Stimulated activated CD8-positive, alpha-beta memory T cell treated with anti-CD3 and anti-CD28 coated beads, Interleukin-15, amount 100 ng/mL, for 1 hour (primary cell): ENCODE results near the gene NSMCE4A.
"Not testable (repeated sequence)": the region's sequence is repeated elsewhere in the genome, so short reads cannot be mapped to it uniquely, and the experiment has no call there.

Experiments used
- DNase-seq: peaks from one replicate; pipeline ENCODE4 v3.0.0-alpha.2; 2020; ENCODE audit warnings: low read depth

The NSMCE4A gene, protein sequence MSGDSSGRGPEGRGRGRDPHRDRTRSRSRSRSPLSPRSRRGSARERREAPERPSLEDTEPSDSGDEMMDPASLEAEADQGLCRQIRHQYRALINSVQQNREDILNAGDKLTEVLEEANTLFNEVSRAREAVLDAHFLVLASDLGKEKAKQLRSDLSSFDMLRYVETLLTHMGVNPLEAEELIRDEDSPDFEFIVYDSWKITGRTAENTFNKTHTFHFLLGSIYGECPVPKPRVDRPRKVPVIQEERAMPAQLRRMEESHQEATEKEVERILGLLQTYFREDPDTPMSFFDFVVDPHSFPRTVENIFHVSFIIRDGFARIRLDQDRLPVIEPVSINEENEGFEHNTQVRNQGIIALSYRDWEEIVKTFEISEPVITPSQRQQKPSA

DNA sequence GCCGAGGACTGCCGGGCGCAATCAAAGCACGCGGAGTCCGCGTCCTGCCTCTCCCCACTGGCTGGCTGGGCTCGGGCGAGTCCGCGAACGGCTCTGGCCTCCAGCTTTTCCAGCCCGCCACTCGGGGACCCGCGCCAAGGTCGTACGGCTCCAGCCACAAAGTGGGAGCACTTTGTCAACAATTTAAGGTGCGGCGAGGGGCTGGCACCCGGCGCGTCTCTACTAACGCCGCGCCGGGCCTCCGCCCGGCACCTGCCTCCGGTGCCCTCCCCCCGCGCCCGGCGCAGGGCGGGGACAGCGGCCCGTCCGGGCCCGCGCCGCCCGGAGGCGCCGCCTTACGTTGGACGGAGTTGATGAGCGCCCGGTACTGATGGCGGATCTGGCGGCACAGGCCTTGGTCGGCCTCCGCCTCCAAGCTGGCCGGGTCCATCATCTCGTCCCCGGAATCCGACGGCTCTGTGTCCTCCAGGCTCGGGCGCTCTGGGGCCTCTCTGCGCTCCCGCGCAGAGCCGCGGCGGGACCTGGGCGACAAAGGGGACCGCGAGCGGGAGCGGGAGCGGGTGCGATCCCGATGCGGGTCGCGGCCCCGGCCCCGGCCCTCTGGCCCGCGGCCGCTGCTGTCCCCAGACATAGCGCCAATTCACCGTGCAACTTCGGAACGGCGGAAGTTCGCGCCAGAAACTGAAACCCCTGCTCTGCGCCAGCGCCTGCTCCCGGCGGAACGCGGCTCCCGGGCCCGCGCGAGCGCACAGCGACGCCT is at the start of gene NSMCE4A:
Gene NSMCE4A, minus strand, starts transcription at position 683 of the 760 bp plus-strand sequence. Its CDS starts 52 bp downstream, at position 631.
- DNase-seq, result peak; percentile 39

DNA sequence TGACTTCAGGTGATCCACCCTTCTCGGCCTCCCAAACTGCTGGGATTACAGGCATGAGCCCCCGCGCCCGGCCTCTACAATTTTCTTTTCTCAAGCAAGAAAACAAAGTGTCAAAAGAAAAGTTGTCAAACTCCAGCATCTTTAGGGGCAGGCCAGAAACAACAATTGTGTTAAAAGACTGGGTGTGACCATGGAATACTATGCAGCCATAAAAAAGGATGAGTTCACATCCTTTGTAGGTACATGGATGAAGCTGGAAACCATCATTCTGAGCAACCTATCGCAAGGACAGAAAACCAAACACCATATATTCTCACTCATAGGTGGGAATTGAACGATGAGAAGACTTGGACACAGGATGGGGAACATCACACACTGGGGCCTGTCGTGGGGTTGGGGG is 48.2 kb upstream of the NSMCE4A start:
- DNase-seq, result not testable (repeated sequence)

DNA sequence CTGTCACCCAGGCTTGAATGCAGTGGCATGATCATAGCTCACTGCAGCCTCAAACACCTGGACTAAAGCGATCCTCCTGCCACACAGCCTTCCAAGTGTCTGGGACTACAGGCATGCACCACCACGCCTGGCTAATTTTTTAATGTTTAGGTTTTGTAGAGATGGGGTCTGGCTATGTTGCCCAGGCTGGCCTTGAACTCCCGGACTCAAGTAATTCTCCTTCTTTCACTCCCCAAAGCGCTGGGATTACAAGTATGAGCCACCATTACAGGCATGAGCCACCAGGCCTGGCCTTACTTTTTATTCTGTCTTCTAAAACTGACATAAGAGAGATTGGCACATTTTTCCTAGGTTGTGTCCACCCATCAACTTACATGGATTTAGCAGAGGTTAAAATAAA is 47.3 kb upstream of the NSMCE4A start:
- no peak for DNase-seq

DNA sequence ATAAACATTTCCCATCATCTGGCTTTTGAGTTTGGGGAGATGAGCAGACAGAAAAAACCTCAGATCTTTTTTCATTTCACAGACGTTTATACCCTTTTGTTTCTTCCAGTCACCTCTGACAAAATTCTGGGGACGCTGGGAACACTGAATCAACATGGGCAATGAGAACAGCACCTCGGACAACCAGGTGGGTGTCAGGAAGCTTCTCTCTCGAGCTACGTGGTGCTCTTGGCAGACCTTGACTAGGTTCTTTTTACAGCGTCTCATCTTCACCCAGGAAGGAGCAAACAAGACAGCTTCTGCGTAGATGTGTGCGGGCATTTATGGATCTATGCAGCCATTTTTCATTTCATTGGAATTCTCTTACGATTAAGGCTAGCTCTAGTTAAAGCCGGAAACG is 46.8 kb upstream of the NSMCE4A start:
- DNase-seq, result no peak

DNA sequence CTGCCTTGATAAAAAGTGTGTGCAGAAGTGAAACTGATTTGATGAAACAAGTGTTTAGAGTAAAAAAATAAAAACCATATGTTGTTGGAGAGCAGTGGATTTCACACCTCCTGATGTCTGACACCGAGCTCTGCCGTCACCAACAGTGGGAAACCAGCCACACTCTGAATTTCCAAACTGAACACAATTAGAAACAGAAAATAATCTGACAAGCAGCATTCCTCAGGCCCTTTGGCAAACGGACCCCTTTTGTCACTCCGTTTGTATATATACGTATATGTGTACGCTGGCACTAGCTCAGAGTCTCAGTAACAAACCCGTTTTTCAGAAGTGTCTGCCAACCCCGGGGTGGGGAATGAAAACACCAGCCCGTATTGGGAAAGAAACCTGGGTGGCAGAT is 46.4 kb upstream of the NSMCE4A start:
- no peak for DNase-seq

DNA sequence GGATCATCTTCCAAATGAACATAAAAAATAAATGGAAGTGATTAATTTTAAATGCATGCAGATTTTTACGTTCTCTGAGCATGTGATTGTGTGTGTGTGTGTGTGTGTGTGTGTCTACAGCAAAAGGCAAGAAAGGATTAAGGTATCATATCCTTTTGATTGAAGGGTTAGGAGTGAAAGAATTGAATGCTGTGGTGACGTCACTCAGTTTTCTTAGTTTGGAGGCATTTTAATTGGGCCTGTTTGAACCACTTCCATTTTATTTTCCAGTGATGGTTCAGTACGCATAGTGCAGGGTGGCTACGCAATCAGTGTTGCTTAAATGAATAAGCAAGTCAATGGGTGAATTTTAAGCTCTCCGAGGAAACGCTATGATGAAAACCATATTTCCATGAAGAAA is 45.2 kb upstream of the NSMCE4A start:
- DNase-seq, result no peak

DNA sequence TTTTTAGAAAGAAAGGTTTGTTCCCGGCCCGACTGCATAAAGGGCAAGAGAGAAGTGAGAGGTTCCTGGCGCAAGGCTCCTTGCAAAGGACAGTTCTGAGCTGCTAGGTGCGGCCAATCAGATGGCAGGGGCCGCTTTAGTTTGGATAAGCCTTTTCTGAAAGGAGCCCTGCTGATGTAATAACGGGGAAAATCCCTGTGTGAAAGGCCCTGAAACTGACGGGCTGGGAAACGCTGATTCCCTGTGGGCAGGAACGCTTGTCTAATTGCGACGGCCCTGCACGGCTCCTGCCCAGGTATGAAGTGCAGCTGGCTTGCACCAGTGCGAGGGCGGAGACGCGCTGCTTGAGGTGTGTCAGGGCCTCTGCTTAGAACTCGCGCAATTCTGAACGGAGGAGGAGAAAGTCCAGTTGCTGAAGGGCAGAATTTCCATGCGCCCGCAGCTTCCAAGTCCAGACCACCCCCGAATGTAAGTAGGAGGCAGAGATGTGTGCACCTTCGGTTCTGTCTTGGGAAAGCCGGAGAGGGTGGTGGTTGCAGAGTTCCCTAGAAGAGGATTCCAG is 44.5 kb upstream of the NSMCE4A start:
- no peak for DNase-seq

DNA sequence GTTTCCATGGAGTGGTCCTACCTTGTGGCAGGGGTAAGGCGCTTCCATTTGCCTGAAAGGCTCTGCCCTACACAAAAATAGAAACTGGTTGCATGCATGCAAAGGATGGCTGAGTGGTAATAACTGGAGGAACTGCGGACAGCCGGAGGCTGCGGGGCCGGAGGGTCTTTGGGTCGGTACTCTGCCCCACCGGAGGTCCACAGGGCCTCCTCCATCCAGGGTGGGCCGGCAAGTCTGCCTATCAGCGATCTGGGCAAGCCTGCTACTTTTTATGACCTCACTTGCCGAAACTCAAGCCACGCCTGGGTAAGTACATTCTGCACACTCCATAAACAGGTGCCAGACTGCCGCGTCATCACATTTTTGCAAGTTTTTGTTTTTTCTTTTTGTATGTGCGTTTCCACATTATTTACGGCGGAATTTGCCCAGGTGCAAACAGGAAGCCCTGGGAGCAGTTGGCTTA is 44.0 kb upstream of the NSMCE4A start:
- DNase-seq, result no peak

DNA sequence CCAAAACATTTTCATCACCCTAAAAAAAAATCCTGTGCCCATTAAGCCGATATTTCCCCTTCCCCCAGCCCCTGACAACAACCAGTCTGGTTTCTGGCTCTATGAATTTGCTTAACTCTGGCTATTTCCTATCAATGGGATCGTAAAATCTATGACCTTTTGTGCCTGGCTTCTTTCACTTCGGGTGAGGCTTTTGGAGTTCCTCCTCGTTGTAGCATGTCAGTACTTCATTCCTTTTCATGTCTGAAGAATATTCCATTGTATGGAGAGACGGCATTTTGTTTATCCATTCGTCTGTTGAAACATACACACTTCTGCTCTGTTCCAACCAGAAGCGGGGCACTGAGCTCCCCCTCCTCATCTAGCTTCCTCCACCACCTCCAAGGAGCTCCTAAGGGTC is 43.5 kb upstream of the NSMCE4A start:
- DNase-seq, result no peak

DNA sequence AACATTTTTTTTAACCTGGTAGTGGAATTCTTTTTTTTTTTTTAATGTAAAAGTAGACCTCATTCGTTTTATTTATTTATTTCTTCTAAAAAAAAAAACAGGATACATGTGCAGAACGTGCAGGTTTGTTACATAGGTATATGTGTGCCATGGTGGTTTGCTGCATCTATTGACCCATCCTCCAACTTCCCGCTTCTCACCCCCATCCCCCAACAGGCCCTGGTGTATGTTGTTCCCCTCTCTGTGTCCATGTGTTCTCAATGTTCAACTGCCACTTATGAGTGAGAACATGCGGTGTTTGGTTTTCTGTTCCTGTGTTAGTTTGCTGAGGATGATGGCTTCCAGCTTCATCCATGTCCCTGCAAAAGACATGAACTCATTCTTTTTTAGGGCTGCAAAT is 42.9 kb upstream of the NSMCE4A start:
- DNase-seq, result not testable (repeated sequence)

DNA sequence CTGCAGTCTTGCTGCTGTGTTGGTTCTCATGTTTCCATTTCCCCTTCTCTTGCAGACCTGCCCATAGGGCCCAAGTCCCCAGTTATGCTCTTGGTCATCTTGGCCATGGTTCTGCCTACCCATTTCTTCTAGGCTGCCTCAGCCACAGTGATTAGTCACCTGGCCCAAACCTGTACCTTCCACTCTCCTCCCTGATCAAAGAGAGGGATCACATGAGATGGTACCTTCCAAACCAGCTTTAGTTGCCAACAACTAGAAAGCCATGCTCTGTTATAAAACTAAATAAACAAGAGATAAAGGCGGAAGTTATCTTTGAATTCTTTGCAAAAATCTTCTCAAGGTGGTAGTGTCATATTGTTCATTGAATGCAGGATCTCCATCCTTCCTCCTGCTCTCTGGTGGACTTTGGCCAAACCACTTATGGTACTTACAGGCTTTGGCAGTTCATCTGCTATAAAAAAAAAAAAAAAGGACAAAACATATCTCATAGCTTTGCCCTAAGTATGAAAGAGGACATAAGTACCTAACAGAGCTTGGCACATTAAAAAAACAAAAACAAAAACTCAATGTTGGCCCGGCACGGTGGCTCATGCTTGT is 39.7 kb upstream of the NSMCE4A start:
- DNase-seq, result no peak

DNA sequence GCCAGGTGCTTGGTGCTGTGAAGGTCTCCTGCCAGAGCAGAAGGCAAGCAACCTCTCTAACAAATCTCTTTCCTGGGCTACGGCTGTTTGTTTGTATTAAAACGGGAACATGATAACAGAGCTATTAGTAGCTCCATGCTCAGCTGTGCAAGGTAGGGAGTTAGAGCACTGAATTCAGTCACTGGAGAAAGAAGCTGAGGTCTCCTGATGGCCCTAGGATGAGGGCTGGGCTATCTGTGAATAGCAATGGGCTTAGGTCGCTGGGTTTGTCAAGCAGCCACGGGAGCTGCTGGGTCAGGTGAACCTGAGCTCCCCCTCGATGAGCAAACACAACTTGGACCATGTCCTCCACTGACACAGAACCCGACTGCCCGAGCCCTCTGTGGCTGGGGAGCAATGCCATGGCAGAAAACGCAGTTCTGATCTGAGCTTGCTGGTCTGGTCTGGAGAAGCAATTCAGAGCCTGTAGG is 38.3 kb upstream of the NSMCE4A start:
- DNase-seq, result no peak

DNA sequence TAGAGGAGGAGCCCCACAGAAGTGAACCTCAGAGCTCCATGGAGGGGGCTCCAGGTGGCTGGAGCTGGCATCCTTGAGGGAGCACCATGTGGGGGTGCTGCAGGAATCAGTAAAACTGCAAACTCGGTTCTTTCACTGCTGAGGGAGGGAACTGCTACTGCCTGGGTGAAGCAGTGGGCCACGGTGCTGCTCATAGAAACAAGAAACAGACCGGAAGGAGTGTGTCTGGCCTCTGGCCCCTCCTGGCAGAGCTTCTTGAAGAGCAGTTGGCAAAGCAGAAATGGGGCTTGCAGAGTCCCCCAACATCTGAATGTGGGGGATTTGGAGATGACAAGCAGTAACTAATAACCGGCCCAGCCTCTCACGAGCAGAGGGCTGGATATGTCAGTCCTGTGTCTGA is 37.7 kb upstream of the NSMCE4A start:
- no peak for DNase-seq

DNA sequence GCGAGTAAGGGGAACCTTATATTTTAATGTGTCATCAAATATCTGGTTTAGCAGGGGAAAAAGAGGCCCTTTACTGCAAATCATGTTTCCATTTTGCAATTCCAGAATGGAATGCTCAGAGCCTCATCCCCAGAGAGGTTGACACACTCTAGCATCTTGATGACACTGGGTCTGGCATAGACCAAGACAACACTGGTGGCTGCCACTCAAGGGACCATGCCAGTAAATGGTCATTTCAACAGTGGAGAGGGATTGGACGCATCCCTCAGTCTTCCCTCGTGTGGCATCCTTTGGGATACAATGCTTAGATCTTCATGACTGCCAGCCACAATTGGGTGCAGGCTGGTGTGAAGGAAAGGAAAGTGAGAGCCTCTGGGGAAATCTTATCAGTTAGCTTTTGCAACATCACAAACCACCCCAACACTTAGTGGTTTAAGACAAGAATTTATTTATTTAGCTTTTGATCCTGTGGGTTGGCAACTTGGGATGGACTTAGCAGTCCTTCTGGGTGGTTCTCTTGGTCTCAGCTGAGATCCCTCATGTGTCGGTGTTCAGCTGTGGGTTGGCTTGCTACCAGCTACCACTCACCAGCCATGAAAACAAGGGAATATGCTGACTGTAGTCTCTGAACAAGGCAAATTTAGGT is 35.5 kb upstream of the NSMCE4A start:
- DNase-seq, result no peak

DNA sequence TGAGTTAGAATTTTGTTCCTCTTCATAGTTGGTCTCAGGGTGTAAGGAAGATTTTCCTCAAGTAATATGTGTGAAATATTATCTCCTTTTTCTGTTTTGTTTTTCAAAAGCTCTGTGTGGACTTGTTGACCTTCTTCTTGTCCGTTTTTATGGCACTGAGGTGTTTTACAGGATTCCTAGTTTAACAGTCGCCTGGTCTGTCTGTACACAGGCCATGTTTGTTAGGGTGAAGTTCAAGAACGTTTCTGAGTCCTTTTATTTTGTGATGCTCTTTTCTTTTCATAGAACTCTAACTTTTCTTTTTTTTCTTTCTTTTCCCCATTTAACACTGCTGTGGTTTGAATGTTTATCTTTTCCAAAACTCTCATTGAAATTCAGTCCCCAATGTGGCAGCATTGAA is 32.4 kb upstream of the NSMCE4A start:
- DNase-seq, result no peak

DNA sequence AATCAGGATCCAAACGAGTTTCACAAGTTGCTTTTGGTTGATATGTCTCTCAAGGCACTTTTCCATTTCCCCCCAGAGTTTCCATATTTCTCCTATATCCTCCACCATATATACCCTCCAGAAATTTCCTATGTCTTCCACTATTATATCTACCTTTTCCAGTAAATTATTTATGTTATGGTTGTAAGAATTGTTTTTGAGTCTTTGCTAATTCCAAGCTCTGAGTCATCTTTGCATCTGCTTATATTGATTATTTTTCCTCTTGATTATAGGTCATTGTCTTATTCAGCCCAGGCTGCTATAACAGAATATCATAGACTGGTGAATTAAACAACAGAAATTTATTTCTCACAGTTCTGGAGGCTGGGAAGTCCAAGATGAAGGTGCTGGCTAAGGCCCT is 26.7 kb upstream of the NSMCE4A start:
- no peak for DNase-seq

DNA sequence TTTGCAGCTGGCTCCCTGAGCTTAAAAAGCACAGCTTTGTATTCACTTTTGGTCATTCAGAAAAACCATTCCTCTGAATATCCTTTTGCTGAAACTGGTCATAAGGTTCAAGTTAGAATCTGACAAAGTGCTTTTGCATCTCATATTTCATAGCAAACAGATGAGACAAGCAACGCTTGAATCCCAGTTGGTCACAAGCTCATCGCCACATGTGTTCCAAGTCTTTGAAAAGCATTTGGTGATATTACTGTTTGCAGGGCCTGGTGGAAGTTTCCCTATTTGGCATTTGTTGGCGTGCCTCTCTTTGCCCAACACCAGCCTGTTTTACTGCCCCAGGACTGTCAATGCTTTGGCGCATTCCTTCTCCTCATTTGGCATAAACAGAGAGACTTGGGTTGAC is 24.3 kb upstream of the NSMCE4A start:
- DNase-seq, result no peak

DNA sequence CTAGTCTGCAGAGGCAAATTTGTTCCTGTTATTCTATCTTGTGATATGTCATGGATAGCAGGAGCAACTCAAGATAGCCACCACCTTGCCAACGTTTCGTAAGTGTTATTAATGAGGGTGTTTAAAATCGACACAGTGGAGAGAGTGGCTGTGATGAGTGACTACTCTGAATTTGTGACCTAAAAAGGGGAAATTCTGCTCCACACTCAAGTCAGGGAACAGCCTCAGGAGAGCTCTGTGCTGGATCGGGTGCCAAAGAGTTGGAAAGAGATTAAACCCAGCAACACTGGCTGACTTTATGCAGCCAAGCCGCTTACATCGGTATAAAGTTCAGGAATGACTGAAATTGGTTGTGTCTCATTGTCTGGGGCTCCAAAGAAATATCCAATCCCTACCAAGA is 23.4 kb upstream of the NSMCE4A start:
- DNase-seq, result no peak

DNA sequence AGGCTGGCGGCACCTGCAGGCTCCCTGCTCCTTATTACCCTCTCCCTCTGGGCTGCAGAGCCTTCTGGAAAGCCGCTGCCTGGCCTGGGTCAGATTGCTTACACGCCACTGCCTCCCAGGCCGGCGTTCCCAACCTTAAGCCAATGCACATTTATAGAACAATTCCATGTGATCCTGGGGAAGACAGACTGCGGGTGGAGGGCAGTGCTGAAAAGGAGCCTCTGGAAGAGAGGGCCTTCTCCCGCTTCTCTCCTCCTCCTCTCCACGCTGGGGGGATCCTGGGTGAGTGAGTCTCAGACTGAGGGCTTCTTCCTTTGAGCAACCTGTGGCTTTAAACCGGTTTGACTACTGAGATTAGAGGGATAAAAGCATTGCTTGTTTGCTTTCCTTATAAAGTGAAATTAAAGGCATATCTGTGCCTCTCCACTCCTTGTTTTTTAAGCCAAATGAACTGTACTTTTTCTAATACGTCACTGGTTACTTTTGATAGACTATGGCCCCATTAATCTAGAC is 19.5 kb upstream of the NSMCE4A start:
- DNase-seq, result no peak

DNA sequence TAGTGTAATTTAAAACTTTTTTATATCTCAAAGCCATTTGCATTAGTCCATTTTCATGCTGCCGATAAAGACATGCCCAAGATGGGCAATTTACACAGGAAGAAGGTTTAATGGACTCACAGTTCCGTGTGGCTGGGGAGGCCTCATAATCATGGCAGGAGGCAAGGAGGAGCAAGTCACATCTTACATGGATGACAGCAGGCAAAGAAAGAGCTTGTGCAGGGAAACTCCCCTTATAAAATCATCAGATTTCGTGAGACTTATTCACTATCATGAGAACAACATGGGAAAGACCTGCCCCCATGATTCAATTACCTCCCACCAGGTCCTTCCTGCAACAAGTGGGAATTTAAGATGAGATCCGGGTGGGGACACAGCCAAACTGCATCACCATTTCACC is 16.7 kb upstream of the NSMCE4A start:
- DNase-seq, result not testable (repeated sequence)

DNA sequence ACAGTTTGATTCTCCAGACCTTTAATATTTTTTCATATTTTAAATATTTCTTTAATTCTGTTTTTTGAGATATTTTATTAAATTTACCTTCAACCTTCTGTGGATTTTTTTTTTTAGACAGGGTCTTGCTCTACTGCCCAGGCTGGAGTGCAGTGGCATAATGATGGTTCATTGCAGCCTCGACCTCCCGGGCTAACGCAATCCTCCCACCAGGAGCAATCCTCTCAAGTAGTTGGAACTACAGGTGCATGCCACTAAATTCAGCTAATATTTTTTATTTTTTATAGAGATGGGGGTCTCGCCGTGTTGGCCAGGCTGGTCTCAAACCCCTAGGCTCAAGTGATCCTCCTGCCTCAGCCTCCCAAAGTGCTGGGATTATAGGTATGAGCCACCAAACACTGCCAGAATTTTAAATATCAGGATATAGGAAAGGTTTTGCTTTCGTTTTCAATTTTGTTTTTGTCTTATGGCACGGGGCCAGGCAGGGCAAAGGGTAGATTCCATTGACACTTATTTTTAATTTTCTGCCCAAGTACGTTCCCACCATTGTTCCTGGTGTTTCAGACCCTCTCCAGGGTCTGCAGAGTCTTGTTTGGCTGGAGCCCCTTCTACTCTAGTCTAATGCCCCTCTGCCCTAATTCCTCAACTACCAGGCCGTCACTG is 15.1 kb upstream of the NSMCE4A start:
- DNase-seq, result no peak
